Sigmoid colon (tissue), 4 donors: ENCODE results near the gene RNF182.

Experiments used
- EP300 ChIP-seq, 4 donors: sonication (generic); formaldehyde crosslinking; IDR thresholded peaks; one replicate each; pipeline ENCODE4 v1.6.1; 2017; ENCODE audit warnings: antibody characterized with exemption in 4 of 4
- POLR2A ChIP-seq, 2 donors: fragments of 450-650 bp; IDR thresholded peaks; one replicate each; pipeline ENCODE4 v1.6.1; 2016; ENCODE audit warnings: antibody characterized with exemption in 2 of 2, mild to moderate bottlenecking in 2 of 2, moderate library complexity in 2 of 2
- POLR2AphosphoS5 ChIP-seq, 4 donors: sonication (generic); formaldehyde crosslinking; IDR thresholded peaks; one replicate each; pipeline ENCODE4 v1.6.1; 2017; ENCODE audit warnings: antibody characterized with exemption in 4 of 4
- TF ChIP-seq, protein P1 (sequence below), 4 experiments: fragments of 450-650 bp in 3 of 4; fragments of 200-600 bp in 1 of 4; IDR thresholded peaks; one replicate each; pipeline ENCODE4 v1.5.1; 2016 to 2019; ENCODE audit warnings: antibody characterized with exemption in 4 of 4, mild to moderate bottlenecking in 3 of 4, moderate library complexity in 2 of 4

- TF ChIP-seq POLR2AphosphoS5 (IDR thresholded peaks at IDR 0.05), result no peak
- TF ChIP-seq, protein P1, sequence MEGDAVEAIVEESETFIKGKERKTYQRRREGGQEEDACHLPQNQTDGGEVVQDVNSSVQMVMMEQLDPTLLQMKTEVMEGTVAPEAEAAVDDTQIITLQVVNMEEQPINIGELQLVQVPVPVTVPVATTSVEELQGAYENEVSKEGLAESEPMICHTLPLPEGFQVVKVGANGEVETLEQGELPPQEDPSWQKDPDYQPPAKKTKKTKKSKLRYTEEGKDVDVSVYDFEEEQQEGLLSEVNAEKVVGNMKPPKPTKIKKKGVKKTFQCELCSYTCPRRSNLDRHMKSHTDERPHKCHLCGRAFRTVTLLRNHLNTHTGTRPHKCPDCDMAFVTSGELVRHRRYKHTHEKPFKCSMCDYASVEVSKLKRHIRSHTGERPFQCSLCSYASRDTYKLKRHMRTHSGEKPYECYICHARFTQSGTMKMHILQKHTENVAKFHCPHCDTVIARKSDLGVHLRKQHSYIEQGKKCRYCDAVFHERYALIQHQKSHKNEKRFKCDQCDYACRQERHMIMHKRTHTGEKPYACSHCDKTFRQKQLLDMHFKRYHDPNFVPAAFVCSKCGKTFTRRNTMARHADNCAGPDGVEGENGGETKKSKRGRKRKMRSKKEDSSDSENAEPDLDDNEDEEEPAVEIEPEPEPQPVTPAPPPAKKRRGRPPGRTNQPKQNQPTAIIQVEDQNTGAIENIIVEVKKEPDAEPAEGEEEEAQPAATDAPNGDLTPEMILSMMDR (IDR thresholded peaks at IDR 0.05), result no peak
- no peak for TF ChIP-seq POLR2A (IDR thresholded peaks at IDR 0.05)
- no peak for TF ChIP-seq EP300 (IDR thresholded peaks at IDR 0.05)
Measured at GRCh38 chr6:14008809-14009208, 84.1 kb downstream of the RNF182 start.
